ENCODE measurements around the gene SMARCA2. TPM values are rescaled to one million over a fixed set of nuclear protein-coding genes. Genes with fewer than 3 reads are reported as not detected.

Gene SMARCA2
- total and polyA plus RNA-seq, 5 experiments from 2014 or later: 36.1 to 238 (median 78.7) TPM

DNA sequence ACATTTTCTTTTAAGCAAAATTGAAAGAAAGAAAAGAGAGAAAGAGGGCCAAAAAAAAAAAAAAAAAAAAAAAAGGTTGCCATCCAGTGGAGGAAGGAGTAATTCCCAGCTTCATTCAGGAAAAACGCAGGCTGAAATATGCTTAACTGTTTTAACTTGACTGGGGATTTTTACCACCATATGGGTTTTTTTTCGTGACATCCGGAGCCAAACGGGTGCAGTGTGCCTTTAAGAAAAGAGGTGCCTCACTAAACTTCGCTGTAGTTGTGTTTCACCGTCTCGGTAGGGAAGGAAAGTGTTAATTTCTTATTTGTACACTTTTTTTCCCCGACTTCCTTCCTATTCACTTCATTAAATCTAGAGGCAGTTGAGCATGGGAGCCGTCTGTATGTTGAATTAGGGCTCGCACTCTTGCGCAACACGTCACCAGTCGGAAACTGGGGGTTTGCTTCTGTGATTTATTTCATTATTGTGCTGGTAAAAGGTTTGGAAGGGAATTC, 143.0 kb downstream of the SMARCA2 start:
- Mint-ChIP-seq H3K27me3 (no peaks in the 10 kb centered on the region), H3K36me3 (peaks cover 0 to 22% (median 14%) of the 10 kb centered on the region in 3 donors), H3K27ac (peak overlapping the region; percentile 63 to 90 (median 83)), H3K9me3 (no peaks in the 10 kb centered on the region), H3K4me3 (peak overlapping the region; percentile 80 to 97 (median 86)), H3K4me1 (peaks cover 38 to 83% (median 68%) of the 10 kb centered on the region in 4 donors)
- DNase-seq (peak in 7 of 10 donors; percentile 2 to 49 (median 19)), ATAC-seq (peak; percentile 74 to 75)
- POLR2A ChIA-PET: interaction anchor here (0.6 to 0.8 kb wide), 2 partner anchors 9 to 24 kb away, joined by 3 to 4 read pairs; no protein-coding TSS in a partner anchor

DNA sequence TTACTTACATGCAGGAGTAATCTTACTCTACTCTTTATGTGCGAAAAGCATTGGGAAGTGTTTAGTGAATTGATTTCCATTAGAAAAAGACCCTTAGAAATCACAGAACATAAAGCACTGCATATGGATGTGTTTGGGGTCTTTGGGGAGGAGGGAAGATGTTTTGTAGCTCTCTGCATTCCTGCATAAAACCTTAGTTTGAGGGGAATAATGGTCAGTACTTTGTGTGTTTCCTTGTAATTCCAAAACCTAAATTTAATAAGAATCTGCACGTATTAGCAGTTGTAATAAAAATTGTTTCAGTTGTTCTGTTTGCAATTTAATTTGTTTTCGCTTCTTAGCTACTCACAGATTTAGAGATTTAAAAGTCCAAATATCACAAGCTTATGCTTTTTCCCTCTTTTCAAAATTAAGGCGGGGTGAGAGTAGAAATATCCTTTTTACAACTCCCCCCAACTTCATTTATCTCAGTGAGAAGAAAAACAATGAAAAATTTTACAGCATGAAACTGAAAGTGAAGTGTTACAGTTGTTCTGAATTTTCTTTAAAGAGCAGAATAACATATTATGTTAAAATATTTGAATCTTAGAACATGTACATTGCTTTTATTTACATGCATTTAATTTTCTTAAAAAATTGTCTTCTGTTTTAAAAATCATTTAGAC, 143.8 kb downstream of the SMARCA2 start:
- Mint-ChIP-seq H3K27me3 (no peaks in the 10 kb centered on the region), H3K36me3 (peaks cover 0 to 29% (median 19%) of the 10 kb centered on the region in 3 donors), H3K4me3 (peak overlapping the region; percentile 80 to 97 (median 86)), H3K27ac (peak overlapping the region in 8 of 10 donors; percentile 23 to 89 (median 76)), H3K9me3 (no peaks in the 10 kb centered on the region), H3K4me1 (peaks cover 35 to 81% (median 65%) of the 10 kb centered on the region in 4 donors)
- no peak for ATAC-seq
- POLR2A ChIA-PET: no interaction called here
- DNase-seq: no peak

DNA sequence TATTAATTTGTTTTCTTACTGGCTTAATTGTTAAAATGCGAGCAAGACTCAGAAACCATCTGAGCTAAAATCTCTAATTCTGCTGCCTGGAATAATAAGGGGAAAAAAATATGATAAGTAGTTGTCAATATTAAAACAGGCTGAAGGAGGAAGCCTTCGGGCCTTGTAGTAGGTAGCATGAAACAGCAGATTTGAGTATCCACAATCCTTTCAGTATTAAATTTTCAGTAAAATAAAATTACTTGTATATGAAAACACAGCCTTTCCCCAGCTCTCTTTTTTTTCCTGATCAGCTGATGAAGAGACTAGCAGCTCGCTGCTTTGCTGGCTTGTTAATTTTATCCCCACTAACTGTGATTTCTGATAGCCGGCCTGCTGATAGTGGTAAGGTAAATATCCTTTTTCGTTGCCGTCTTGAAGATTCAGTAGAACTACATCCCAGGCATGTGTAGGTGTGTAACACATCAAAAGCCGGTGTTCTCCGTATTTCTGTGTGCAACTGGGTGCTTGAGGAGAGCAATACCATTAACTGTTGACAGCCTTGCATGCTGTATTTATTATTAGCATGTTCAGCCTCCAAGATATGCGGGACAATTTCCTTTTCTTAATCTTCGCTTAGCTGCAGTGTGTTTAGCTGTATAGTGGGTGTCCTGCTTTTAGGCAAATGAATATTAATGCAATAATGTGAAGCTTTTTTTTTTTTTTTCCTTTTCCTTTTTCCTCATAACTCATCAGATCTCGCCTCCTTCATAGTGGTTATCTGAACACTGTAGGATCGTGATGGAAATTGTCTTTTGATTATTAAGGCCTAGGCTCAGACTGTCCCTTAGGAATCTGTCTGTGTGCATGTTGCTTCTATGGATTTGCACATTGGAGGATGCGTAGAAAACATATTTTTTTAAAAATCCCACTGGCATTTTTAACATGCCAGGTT, 144.6 kb downstream of the SMARCA2 start:
- Mint-ChIP-seq H3K4me1 (peaks cover 33 to 80% (median 66%) of the 10 kb centered on the region in 4 donors), H3K4me3 (peak overlapping the region; percentile 25 to 76 (median 60)), H3K36me3 (peaks cover 0 to 38% (median 22%) of the 10 kb centered on the region in 3 donors), H3K9me3 (no peaks in the 10 kb centered on the region), H3K27ac (peak overlapping the region; percentile 4 to 79 (median 66)), H3K27me3 (no peaks in the 10 kb centered on the region)
- DNase-seq: no peak
- POLR2A ChIA-PET: interaction anchor here (0.7 kb wide), 1 partner anchor 23 kb away, joined by 4 read pairs; no protein-coding TSS in a partner anchor
- ATAC-seq: no peak

DNA sequence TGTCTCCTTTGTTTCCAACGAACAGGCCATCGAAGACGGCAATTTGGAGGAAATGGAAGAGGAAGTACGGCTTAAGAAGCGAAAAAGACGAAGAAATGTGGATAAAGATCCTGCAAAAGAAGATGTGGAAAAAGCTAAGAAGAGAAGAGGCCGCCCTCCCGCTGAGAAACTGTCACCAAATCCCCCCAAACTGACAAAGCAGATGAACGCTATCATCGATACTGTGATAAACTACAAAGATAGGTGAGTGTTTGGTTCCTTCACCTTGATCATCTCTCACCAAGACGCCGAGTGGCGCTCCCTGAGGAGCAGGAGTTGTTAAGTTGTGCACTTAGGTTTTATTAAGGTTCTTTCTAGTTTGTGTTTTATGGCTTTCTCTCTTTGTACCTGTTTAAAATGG, 146.5 kb downstream of the SMARCA2 start:
- peaks cover 0 to 57% (median 30%) of the 10 kb centered on the region in 3 donors for H3K36me3 Mint-ChIP-seq
- DNase-seq: no peak
- H3K4me3 Mint-ChIP-seq: no peak overlapping the region
- H3K27me3 Mint-ChIP-seq: no peaks in the 10 kb centered on the region
- peaks cover 25 to 74% (median 67%) of the 10 kb centered on the region in 4 donors for H3K4me1 Mint-ChIP-seq
- H3K9me3 Mint-ChIP-seq: no peaks in the 10 kb centered on the region
- POLR2A ChIA-PET: no interaction called here
- H3K27ac Mint-ChIP-seq: peak overlapping the region in 4 of 10 donors; percentile 1 to 79 (median 12)
- no peak for ATAC-seq

DNA sequence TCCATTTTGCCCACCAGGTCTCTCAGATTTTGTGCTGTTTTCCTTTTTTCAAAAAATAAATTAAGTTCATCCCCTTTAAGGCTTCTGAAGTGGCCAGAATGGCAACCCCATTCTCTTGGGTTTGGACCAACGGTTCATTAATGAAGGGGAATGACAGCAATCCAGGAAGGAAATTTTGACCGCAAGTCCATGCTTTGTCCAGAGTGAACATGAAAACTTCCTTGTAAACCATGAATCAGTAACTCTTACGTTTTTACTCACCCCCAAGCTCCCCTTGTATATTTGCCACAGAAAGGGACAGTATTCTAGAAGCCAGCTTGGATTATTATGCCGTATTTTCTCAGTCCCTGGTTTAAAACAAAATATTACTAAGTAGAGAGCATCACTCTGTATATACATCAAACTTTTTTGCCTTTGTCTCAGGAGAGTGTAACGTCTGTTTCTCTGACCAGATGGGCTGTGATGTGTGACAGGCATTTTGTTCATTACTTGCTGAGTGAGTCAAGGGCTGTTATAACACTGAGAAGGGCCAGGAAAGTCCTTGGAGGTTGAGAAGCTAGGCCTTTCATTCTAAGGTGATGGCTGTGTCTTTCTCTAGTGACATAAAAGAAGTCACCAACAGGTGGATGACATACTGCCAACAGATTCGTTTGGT, 148.2 kb downstream of the SMARCA2 start:
- Mint-ChIP-seq H3K4me3 (no peak overlapping the region), H3K27ac (peak overlapping the region in 2 of 10 donors; percentile 2 to 18), H3K9me3 (no peaks in the 10 kb centered on the region), H3K36me3 (peaks cover 0 to 74% (median 36%) of the 10 kb centered on the region in 3 donors), H3K27me3 (no peaks in the 10 kb centered on the region), H3K4me1 (peaks cover 11 to 61% (median 58%) of the 10 kb centered on the region in 4 donors)
- POLR2A ChIA-PET: no interaction called here
- ATAC-seq (no peak), DNase-seq (no peak)

DNA sequence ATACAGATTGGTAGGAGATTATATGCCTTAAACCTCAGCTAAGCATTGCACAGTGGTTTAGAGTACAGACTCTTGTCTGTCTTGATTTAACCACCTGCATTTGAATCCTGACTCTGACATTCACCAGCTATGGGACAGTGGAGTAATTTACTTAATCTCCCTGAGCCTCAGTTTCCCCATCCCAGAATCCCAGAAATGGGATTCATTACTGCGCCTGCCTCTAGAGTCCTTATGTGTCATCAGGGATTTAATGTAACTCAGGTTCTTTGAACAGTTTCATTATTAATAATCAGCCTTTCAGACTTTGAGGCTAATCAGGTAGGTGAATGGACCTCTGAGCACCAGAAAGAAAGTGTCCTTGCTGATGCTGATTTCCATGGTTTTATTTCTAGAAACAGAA, 149.1 kb downstream of the SMARCA2 start:
- Mint-ChIP-seq H3K27ac (peak overlapping the region in 3 of 10 donors; percentile 2 to 65 (median 27)), H3K4me1 (peaks cover 13 to 60% (median 53%) of the 10 kb centered on the region in 4 donors)
- POLR2A ChIA-PET: no interaction called here

DNA sequence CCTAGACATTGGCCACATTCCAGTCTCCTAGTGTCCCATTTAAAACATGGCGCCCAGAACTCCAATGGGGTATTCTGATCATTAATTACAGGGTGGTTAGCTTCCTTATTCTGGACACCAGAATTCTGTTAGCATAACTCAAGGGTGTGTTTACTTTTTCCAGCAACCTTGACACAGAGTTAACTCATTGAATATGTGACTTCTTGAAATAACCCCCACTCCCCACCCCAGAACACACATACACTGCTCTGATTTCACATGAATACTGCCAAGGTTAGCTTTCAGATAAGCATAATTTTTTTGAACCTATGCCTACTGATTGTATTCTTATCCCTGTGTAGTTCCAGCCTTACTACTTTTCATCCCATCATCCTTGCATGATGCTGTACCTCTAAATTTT, 151.1 kb downstream of the SMARCA2 start:
- H3K4me1 Mint-ChIP-seq: peaks cover 10 to 49% (median 40%) of the 10 kb centered on the region in 4 donors
- H3K36me3 Mint-ChIP-seq: peaks cover 0 to 97% (median 46%) of the 10 kb centered on the region in 3 donors
- DNase-seq: no peak
- no peaks in the 10 kb centered on the region for H3K9me3 Mint-ChIP-seq
- POLR2A ChIA-PET: no interaction called here
- H3K27ac Mint-ChIP-seq: peak overlapping the region in 4 of 10 donors; percentile 3 to 63 (median 25)
- no peak overlapping the region for H3K4me3 Mint-ChIP-seq
- H3K27me3 Mint-ChIP-seq: no peaks in the 10 kb centered on the region
- no peak for ATAC-seq

More for the DNA sequence above, 149.1 kb downstream of the SMARCA2 start:
- no peak for ATAC-seq
- no peak for DNase-seq
- no peaks in the 10 kb centered on the region for H3K27me3 Mint-ChIP-seq
- H3K4me3 Mint-ChIP-seq: no peak overlapping the region
- H3K9me3 Mint-ChIP-seq: no peaks in the 10 kb centered on the region
- H3K36me3 Mint-ChIP-seq: peaks cover 0 to 83% (median 42%) of the 10 kb centered on the region in 3 donors

DNA sequence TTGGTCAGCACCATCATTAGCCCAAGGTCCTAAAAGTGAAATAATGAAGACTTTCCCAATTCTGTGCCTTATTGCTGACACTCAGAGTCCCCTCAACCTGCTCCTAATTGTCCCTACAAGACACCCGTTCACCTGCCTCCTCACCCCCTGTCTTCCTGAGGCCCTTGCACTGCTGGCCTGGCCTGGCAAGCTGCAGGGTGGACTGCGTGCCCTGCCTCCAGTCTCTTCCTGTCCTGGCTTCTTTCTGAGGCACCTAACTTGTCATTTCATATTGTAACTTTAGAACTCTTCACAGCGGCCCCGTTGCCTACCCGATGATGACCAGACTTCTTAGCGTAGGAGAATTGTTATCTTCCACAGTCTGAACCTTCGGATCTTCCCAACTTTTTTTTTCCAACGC, 153.9 kb downstream of the SMARCA2 start:
- H3K4me1 Mint-ChIP-seq: peaks cover 17 to 57% (median 36%) of the 10 kb centered on the region in 4 donors
- DNase-seq (no peak), ATAC-seq (no peak)
- H3K4me3 Mint-ChIP-seq: no peak overlapping the region
- no peaks in the 10 kb centered on the region for H3K27me3 Mint-ChIP-seq
- no peaks in the 10 kb centered on the region for H3K9me3 Mint-ChIP-seq
- POLR2A ChIA-PET: interaction anchor here (1.1 kb wide), 1 partner anchor 8 kb away, joined by 4 read pairs; no protein-coding TSS in a partner anchor
- peak overlapping the region in 2 of 10 donors; percentile 47 to 48 for H3K27ac Mint-ChIP-seq
- H3K36me3 Mint-ChIP-seq: peaks cover 9 to 98% (median 44%) of the 10 kb centered on the region in 3 donors

DNA sequence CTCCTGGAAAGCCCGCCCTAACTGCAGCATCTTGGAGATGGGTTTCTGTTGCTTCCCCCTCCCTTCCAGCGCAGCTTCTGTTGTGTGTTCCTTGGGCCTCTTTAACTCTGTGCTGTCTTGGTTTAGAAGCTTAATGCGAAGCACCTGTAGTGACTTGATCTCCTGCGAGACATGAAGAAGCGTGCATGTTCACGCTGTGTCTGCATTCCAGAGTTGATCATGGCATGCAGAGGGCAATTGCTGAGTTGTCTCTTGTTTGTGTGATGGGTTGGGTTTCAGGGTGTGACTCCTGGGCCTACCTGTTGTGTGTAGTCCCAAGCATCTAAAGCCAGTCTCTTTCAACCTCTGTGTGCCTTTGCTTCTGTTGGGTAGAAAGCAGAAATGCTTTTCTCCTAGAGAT, 155.6 kb downstream of the SMARCA2 start:
- no peaks in the 10 kb centered on the region for H3K27me3 Mint-ChIP-seq
- ATAC-seq (no peak), DNase-seq (no peak)
- H3K4me1 Mint-ChIP-seq: peaks cover 6 to 49% (median 31%) of the 10 kb centered on the region in 4 donors
- no peaks in the 10 kb centered on the region for H3K9me3 Mint-ChIP-seq
- peaks cover 9 to 98% (median 40%) of the 10 kb centered on the region in 3 donors for H3K36me3 Mint-ChIP-seq
- POLR2A ChIA-PET: no interaction called here
- no peak overlapping the region for H3K4me3 Mint-ChIP-seq
- H3K27ac Mint-ChIP-seq: peak overlapping the region in 3 of 10 donors; percentile 15 to 54 (median 36)

DNA sequence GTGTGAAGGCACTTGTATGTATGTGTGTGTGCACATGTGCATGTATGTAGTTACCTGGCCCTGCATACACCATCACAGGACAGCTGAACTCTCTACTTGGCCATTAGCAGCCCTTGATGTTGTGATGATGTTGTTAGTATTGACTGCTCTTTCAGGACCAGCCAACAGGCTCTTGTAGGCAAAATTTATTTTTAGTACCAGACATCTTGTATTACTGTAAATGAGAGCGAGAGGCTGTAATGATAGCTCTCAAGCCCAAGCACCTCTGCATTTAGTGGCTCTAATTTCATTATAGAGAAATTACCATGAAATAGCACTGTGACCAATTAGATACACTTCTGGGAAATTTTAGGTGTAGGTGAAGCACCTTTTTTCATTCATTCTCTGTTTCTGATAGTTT, 158.0 kb downstream of the SMARCA2 start:
- Mint-ChIP-seq H3K4me1 (peaks cover 2 to 39% (median 22%) of the 10 kb centered on the region in 4 donors), H3K27me3 (no peaks in the 10 kb centered on the region), H3K27ac (peak overlapping the region in 3 of 10 donors; percentile 17 to 89 (median 30)), H3K36me3 (peaks cover 9 to 94% (median 32%) of the 10 kb centered on the region in 3 donors), H3K4me3 (no peak overlapping the region), H3K9me3 (no peaks in the 10 kb centered on the region)
- ATAC-seq: no peak
- POLR2A ChIA-PET: no interaction called here
- DNase-seq: no peak

DNA sequence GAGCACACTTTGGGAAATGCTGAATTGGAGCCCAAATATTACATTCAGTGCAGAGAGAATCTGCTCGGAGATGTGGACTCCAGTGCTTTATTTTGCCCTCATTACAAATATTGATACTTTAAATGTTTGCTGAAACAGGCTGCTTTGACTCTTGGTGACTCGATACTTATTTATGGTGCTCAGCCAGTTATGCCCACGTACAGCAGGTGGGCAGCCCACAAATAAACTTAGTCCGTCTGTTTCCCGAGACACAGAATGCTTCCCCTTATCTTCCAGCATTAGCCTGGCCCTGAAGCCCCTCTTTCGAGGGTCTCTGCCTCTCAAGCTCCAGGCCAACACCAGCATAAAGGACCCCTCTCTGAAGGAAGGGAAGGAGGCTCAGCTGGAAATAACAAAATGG, 158.7 kb downstream of the SMARCA2 start:
- Mint-ChIP-seq H3K4me1 (peaks cover 2 to 38% (median 25%) of the 10 kb centered on the region in 4 donors), H3K4me3 (no peak overlapping the region), H3K36me3 (peaks cover 9 to 92% (median 30%) of the 10 kb centered on the region in 3 donors), H3K9me3 (no peaks in the 10 kb centered on the region), H3K27me3 (no peaks in the 10 kb centered on the region), H3K27ac (peak overlapping the region in 4 of 10 donors; percentile 2 to 48 (median 16))
- POLR2A ChIA-PET: interaction anchor here (0.6 kb wide), 1 partner anchor 469 kb away, joined by 3 read pairs; no protein-coding TSS in a partner anchor
- no peak for ATAC-seq
- no peak for DNase-seq

DNA sequence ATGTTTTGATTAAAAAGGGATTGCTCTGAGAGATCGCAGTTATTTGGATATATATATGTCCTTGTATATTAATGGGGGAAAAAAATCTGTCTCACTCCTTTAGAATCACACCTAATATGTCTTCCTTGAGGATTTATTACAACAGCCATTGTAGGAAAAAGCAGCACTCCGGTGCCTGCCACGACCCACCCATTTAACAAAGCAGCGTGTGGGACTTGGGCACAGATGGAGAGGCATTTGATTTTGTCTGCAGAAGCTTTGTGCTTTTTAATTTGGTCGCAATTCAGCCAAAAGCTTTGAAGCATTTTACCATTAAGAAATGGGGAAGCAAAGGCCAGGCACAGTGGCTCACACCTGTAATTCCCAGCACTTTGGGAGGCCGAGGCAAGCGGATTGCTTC, 159.2 kb downstream of the SMARCA2 start:
- Mint-ChIP-seq H3K36me3 (peaks cover 9 to 91% (median 26%) of the 10 kb centered on the region in 3 donors), H3K4me3 (no peak overlapping the region), H3K27ac (peak overlapping the region in 4 of 10 donors; percentile 4 to 48 (median 22)), H3K9me3 (no peaks in the 10 kb centered on the region), H3K4me1 (peaks cover 2 to 39% (median 23%) of the 10 kb centered on the region in 4 donors), H3K27me3 (no peaks in the 10 kb centered on the region)
- DNase-seq (no peak), ATAC-seq (no peak)
- POLR2A ChIA-PET: interaction anchor here (0.6 kb wide), 1 partner anchor 469 kb away, joined by 3 read pairs; no protein-coding TSS in a partner anchor
